ENCODE measurements around the gene SACS. TPM values are rescaled to one million over a fixed set of nuclear protein-coding genes. Genes with fewer than 3 reads are reported as not detected.

Gene SACS
- total RNA-seq, 4 donors from 2014 or later, result 2.4 to 5.0 (median 3.9) TPM

DNA sequence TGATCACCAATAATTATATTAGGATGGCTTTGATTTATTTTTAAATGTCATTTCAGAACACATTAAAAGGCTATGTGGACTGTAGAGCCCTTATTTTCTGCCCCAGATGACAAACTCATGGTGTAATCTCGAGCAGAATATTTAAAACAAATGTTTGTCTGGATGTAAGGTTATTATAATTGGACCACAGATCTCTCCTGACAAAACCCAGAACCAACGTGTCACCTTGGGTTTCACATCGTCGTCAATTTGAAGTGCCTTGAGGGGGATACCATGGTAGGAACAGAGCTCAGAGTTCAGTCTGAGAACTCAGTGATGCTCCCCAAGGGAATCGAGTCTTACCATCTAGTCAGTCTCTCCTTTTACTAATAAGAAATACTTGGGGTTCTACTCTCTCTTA, 2.8 kb downstream of the SACS start:
- WGBS, 2 donors, result 76 to 79% methylated on average over 5 of the region's 5 CpGs
- DNase-seq (ENCODE audit: low spot score in 2 of 2), result no peak
- TF ChIP-seq POLR2A (IDR thresholded peaks at IDR 0.05), result no peak
- no peak for TF ChIP-seq CTCF (IDR thresholded peaks at IDR 0.05)
- H3K4me3 ChIP-seq (ENCODE audit: low read depth, poor library complexity, severe bottlenecking), result no peak overlapping the region
- intact Hi-C loops (cut with DNase I; ENCODE audit: low total_unique reads), result no loop called here

DNA sequence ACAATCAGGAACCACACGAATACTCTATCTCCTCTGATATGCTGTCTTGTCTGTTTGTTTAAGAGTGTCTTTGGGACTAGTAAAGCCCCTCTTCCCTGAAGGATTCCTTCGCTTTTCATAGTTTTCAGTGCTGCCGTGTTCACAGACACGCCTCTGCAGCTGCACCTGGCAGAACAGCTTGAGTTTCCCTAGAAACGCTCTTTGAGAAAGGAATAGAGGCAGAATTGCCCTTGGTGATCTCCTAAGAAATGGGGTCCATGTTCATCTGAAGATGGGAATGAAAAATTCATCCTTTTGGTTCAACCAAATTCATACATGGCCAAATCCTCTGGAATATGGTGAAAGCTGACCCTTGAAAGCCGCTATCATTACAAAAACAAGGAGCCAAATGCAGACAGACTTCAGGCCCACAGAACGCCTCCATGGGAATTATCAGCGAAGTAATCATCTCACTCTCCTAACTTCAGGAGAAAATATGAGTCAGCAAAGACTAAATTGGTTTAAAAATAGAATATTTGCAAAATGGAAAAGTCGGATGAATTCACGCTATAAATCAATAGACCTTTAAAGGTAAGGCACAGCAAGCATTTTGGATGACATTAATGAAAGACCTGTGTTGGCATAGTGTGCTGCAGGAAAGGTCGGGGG, 5.5 kb downstream of the SACS start:
- intact Hi-C loops (cut with DNase I; ENCODE audit: low total_unique reads), result no loop called here
- no peak for DNase-seq (ENCODE audit: low spot score in 2 of 2)
- no peak for TF ChIP-seq POLR2A (IDR thresholded peaks at IDR 0.05)
- no peak overlapping the region for H3K4me3 ChIP-seq (ENCODE audit: low read depth, poor library complexity, severe bottlenecking)
- WGBS, 2 donors, result 43 to 45% methylated on average over 11 of the region's 11 CpGs

DNA sequence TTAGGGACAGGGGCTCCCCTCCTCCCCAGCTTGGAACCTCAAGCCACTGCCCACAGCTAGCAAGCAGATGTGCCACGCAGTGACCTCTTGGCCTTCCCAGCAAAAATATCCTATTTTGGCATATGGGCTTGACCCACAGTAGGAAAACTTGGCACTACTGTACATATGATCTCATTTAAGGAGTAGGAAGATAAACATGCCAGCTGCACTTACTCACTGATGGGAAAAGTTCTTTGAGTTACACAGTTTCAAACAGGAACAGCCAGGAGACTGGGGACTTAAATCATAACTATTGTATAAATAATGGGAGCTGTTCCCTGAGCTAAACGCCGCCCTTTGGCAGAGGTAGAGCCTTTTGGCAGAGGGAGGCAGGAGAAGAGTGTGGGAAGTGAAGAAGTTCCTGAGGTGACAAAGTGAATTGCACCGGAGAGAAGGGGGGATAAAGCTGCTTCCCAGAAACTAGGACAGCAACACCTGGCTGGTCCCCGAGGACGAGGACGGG, 6.1 kb downstream of the SACS start:
- no peak overlapping the region for H3K4me3 ChIP-seq (ENCODE audit: low read depth, poor library complexity, severe bottlenecking)
- no peak for TF ChIP-seq POLR2A (IDR thresholded peaks at IDR 0.05)
- TF ChIP-seq CTCF (IDR thresholded peaks at IDR 0.05), result no peak
- intact Hi-C loops (cut with DNase I; ENCODE audit: low total_unique reads), result no loop called here
- DNase-seq (ENCODE audit: low spot score in 2 of 2), result no peak
- WGBS, 2 donors, result 20 to 21% methylated on average over 7 of the region's 7 CpGs

DNA sequence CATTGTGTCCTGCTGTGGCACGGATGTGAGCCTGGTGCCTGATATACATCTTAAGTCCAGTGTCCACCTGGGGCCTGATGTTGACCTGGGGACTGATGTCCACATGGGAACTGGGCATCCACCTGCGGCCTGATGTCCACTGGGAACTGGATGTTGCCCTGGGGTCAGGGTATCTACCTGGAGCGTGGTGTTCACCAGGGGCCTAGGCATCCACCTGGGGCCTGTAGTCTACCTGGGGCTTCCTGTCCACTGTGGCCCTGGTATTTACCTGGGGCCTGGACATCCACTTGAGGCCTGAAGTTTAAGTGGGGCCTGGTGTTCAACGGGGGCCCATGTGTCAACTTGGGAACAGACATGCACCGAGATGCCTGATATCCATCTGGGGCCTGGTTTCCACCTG, 11.9 kb downstream of the SACS start:
- TF ChIP-seq CTCF (IDR thresholded peaks at IDR 0.05) (no peak), POLR2A (IDR thresholded peaks at IDR 0.05) (no peak)
- DNase-seq (ENCODE audit: low spot score in 2 of 2), result no peak
- 96 to 99% methylated on average over 5 of the region's 5 CpGs for WGBS, 2 donors
- intact Hi-C loops (cut with DNase I; ENCODE audit: low total_unique reads), result no loop called here
- no peak overlapping the region for H3K4me3 ChIP-seq (ENCODE audit: low read depth, poor library complexity, severe bottlenecking)

DNA sequence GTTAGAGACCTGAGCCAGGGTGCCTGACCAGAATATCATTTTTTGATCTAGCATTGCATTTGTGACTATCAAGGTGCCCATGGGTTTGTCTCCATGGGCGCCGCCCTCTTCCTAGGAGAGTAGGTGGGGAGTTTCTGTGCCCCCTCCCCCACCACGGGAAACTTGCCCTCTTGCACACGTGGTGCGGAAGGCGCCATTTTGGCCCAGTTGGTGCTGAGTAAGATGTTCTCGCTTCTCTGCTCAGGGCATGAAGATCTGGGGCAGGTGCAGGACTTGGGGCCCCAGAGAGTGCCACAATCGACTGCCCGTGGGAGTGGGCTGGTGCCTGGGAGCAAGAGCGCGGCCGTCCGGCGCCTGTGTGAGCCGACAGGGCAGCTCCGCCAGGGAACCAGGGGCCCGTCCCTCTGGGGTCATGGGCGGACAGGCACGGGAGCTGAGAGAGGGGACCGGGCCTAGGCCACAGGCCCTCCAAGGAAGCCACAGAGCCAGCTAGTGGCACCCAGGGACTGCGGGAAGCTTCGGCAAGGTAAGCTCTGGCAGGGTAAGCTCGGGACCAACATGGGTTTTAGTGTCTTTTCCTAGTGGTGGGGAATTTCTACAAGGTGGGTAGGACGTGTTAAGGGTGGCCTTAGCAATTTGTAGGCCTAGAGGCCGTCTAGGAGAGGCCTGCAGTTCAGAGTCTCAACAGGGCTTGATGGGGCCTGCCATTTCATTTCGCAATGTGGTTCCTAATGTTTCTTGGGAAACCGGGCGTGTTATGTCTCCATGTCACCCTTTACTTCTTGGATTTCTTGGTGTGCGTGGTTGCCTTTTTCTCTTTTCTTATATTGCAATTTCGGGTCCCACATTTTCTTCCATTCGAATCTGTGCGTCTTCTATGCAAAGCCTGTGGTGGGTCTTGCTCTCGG, 14.5 kb downstream of the SACS start:
- no peak overlapping the region for H3K4me3 ChIP-seq (ENCODE audit: low read depth, poor library complexity, severe bottlenecking)
- DNase-seq (ENCODE audit: low spot score in 2 of 2), result no peak
- intact Hi-C loops (cut with DNase I; ENCODE audit: low total_unique reads), result no loop called here
- no peak for TF ChIP-seq POLR2A (IDR thresholded peaks at IDR 0.05)
- no peak for TF ChIP-seq CTCF (IDR thresholded peaks at IDR 0.05)
- WGBS, 2 donors, result 96 to 98% methylated on average over 33 of the region's 33 CpGs

DNA sequence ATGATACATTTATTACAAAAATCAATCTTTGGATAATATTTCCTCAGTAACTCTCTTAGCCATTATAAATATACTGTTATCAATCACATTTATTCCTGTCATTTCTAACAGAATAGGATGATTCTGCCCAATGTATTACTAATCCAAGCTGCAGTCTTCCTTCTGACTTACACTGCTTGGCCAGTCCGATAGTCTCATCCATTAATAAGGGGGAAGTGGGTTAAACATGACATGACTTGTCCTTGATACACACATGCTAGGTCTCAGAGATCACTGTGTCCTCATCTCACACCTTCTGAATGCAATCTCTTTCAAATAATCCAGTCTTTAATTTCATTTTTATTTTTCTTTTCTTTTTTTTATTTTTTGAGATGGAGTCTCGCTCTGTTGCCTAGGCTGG, 18.8 kb downstream of the SACS start:
- TF ChIP-seq CTCF (IDR thresholded peaks at IDR 0.05) (no peak), POLR2A (IDR thresholded peaks at IDR 0.05) (no peak)
- intact Hi-C loops (cut with DNase I; ENCODE audit: low total_unique reads), result no loop called here
- no peak overlapping the region for H3K4me3 ChIP-seq (ENCODE audit: low read depth, poor library complexity, severe bottlenecking)
- whole genome bisulfite sequencing, 2 donors, result 85 to 89% methylated on average over 2 of the region's 2 CpGs
- DNase-seq (ENCODE audit: low spot score in 2 of 2), result no peak
